Kidney (tissue), 14 donors: ENCODE measurements around the gene C9orf153. TPM values are rescaled to one million over a fixed set of nuclear protein-coding genes. Genes with fewer than 3 reads are reported as not detected.

ENCODE experiments used
- DNase-seq, 5 donors: peaks; one replicate each; pipeline ENCODE4 v3.0.0-alpha.2; 2013 to 2020
- FAIRE-seq: peaks from 2 replicates; lab custom pipeline; 2012; peaks lifted over from hg19 to GRCh38; lab: Jason Lieb, UNC
- H3K27ac ChIP-seq, 2 donors: one replicate each; pipeline ENCODE4 v1.7.0; 2013; ENCODE audit warnings: low read depth in 2 of 2, low read length in 2 of 2, inconsistent platforms in 1 of 2
- H3K27me3 ChIP-seq: one replicate; pipeline ENCODE4 v1.7.1; 2013; ENCODE audit warnings: low read length, inconsistent platforms; ENCODE audit not compliant: control insufficient read depth, insufficient read depth
- H3K36me3 ChIP-seq, 3 donors: one replicate each; pipeline versions ENCODE4 v1.7.0 to v1.7.1; 2013; ENCODE audit warnings: low read length in 3 of 3, control low read depth in 1 of 3, inconsistent platforms in 1 of 3; ENCODE audit not compliant: insufficient read depth in 3 of 3, control insufficient read depth in 2 of 3
- H3K4me1 ChIP-seq, 3 donors: one replicate each; pipeline versions ENCODE4 v1.7.0 to v1.7.1; 2013; ENCODE audit warnings: low read length in 3 of 3, inconsistent platforms in 1 of 3, low read depth in 1 of 3; ENCODE audit not compliant: control insufficient read depth in 2 of 3, insufficient read depth in 2 of 3
- H3K4me3 ChIP-seq, 3 donors: one replicate each; pipeline versions ENCODE4 v1.7.0 to v1.8.1; 2013; ENCODE audit warnings: low read length in 3 of 3, control low read depth in 1 of 3, inconsistent platforms in 1 of 3
- H3K9ac ChIP-seq, 3 donors: one replicate each; pipeline versions ENCODE4 v1.7.0 to v1.7.1; 2013; ENCODE audit warnings: low read length in 3 of 3, control low read depth in 1 of 3, inconsistent platforms in 1 of 3
- H3K9me3 ChIP-seq, 3 donors: one replicate each; pipeline versions ENCODE4 v1.7.0 to v1.7.1; 2013; ENCODE audit warnings: low read length in 3 of 3, control low read depth in 1 of 3, inconsistent platforms in 1 of 3; ENCODE audit not compliant: control insufficient read depth in 2 of 3, insufficient read depth in 1 of 3
- CTCF ChIP-seq: IDR thresholded peaks from 3 replicates; pipeline ENCODE4 v1.5.1; 2012; ENCODE audit warnings: mild to moderate bottlenecking, moderate library complexity, borderline replicate concordance; ENCODE audit not compliant: insufficient read depth; ENCODE audit errors: extremely low read depth
- intact Hi-C: fragments of 100-400 bp; cut with DNase I; formaldehyde crosslinking; loops from one replicate; pipeline ENCODE4 v1.11.1; 2022
- polyA plus RNA-seq: library from polyadenylated mRNA; stranded (reverse); fragments of 350-450 nt; fragmentation: Illumina TruSeq; extraction: RNeasy Lipid Tissue Mini Kit (QIAGEN cat#74804); gene quantifications from one replicate; pipeline ENCODE4 v1.2.3, GENCODE V29; 2014; ENCODE audit warnings: low read depth, low replicate concordance; ENCODE audit not compliant: insufficient read depth
- total RNA-seq: library from RNA; stranded (reverse); fragmentation: NEBNext Ultra II Directional; extraction: Animal tissue kit (Norgen Biotek cat#: 25700); gene quantifications from one replicate; pipeline ENCODE4 v1.2.1, GENCODE V29; 2021
- donor health status: control.
- donor health status: control.
- donor health status: control.
- donor health status: control.
- donor health status: control.
- donor health status: DM: yes; HTN: yes; CAD: no.
- donor health status: Normal renal cell carcinoma (clear cell type).

Gene C9orf153
- total and polyA plus RNA-seq, 2 donors from 2014 or later = not detected

- Histone ChIP-seq H3K36me3 (peaks cover 8 to 17% (median 9%) of the 10 kb centered on the region in 3 donors), H3K27me3 (no peaks in the 10 kb centered on the region), H3K27ac (no peak overlapping the region), H3K4me1 (peaks cover 0 to 6% (median 0%) of the 10 kb centered on the region in 3 donors), H3K9me3 (peaks cover 0 to 1% (median 0%) of the 10 kb centered on the region in 3 donors), H3K4me3 (no peak overlapping the region), H3K9ac (no peak overlapping the region)
- FAIRE-seq = no peak
- no peak for DNase-seq
- no peak for TF ChIP-seq CTCF
- intact Hi-C loops = no loop called here
These were observed 15.6 kb upstream of the C9orf153 start for GRCh38 chr9:86274821-86275643.

- no peak for FAIRE-seq
- Histone ChIP-seq H3K4me3 (no peak overlapping the region), H3K9ac (no peak overlapping the region)
These were observed 12.8 kb upstream of the C9orf153 start for GRCh38 chr9:86272221-86272620.

GRCh38 chr9:86263876-86264275, 4.4 kb upstream of the C9orf153 start:
- H3K4me3 ChIP-seq = no peak overlapping the region
- H3K27me3 ChIP-seq = no peaks in the 10 kb centered on the region
- no peak for FAIRE-seq
- H3K27ac ChIP-seq = no peak overlapping the region
- H3K9ac ChIP-seq = no peak overlapping the region
- intact Hi-C loops = no loop called here
- no peaks in the 10 kb centered on the region for H3K9me3 ChIP-seq
- peaks cover 0 to 16% (median 11%) of the 10 kb centered on the region in 3 donors for H3K36me3 ChIP-seq
- DNase-seq = no peak
- TF ChIP-seq CTCF = no peak
- H3K4me1 ChIP-seq = peaks cover 0 to 3% (median 0%) of the 10 kb centered on the region in 3 donors

More at GRCh38 chr9:86272221-86272620, 12.8 kb upstream of the C9orf153 start:
- peaks cover 6 to 17% (median 8%) of the 10 kb centered on the region in 3 donors for H3K36me3 ChIP-seq
- H3K4me1 ChIP-seq = peaks cover 0 to 3% (median 0%) of the 10 kb centered on the region in 3 donors
- TF ChIP-seq CTCF = no peak
- H3K9me3 ChIP-seq = peaks cover 0 to 1% (median 0%) of the 10 kb centered on the region in 3 donors
- H3K27ac ChIP-seq = no peak overlapping the region
- intact Hi-C loops = no loop called here
- no peak for DNase-seq
- H3K27me3 ChIP-seq = no peaks in the 10 kb centered on the region
